Measurements from ENCODE around the gene RANGAP1.

- TF ChIP-seq CTCF (conservative IDR thresholded peaks at IDR 0.05; ENCODE audit: low read depth, low read length) (no peak), EZH2 (IDR thresholded peaks at IDR 0.05; ENCODE audit: borderline replicate concordance, low read depth, low read length, poor library complexity, severe bottlenecking) (no peak)
Measured at GRCh38 chr22:41243361-41243760, 42.6 kb downstream of the RANGAP1 start.
